H1 (cell line): ENCODE measurements around the gene TMPRSS12. TPM values are rescaled to one million over a fixed set of nuclear protein-coding genes. Genes with fewer than 3 reads are reported as not detected.

Experiments
- BACH1 ChIP-seq: IDR thresholded peaks from 2 replicates; pipeline ENCODE4 v1.6.1; 2012; ENCODE audit warnings: low read length, improper control_type of control experiment
- CHD2 ChIP-seq: IDR thresholded peaks from 2 replicates; pipeline ENCODE4 v1.6.1; 2012; ENCODE audit warnings: low read length, improper control_type of control experiment
- polyA plus RNA-seq, 7 experiments: library from polyadenylated mRNA; depleted of rRNA in 3 of 7; stranded (reverse) in 5 of 7; unstranded in 2 of 7; fragments of >200 nt in 5 of 7; fragments of 200-250 nt in 2 of 7; gene quantifications; 1 replicate in 5 of 7; 2 replicates in 1 of 7; 4 replicates in 1 of 7; pipeline versions ENCODE4 v1.2.1 to v1.2.3, GENCODE V29; 2011 to 2013; ENCODE audit warnings: missing spikeins in 2 of 7, mixed read lengths in 2 of 7
- total RNA-seq: library from RNA; stranded (reverse); fragmentation: NEBNext Ultra II Directional; extraction: Animal tissue kit (Norgen Biotek cat#: 25700); gene quantifications from 2 replicates; pipeline ENCODE4 v1.2.1, GENCODE V29; 2021
- TF ChIP-seq, protein P1 (sequence below): fragments of 300-600 bp; sonication (generic); IDR thresholded peaks from 2 replicates; pipeline ENCODE4 v1.7.1; 2012; ENCODE audit warnings: low read length, moderate library complexity, mild to moderate bottlenecking, inconsistent platforms; ENCODE audit not compliant: insufficient replicate concordance
- TF ChIP-seq, protein P2 (sequence below): IDR thresholded peaks from 2 replicates; pipeline ENCODE4 v1.6.1; 2012; ENCODE audit warnings: inconsistent platforms
- TF ChIP-seq, protein P3 (sequence below): IDR thresholded peaks from 2 replicates; pipeline ENCODE4 v1.6.1; 2012; ENCODE audit warnings: inconsistent platforms
- TF ChIP-seq, protein P4 (sequence below), 3 experiments: IDR thresholded peaks; 1 replicate in 2 of 3; 2 replicates in 1 of 3; pipeline versions ENCODE4 v1.5.1 to v1.6.1; 2011; ENCODE audit warnings: low read length in 3 of 3, mild to moderate bottlenecking in 3 of 3, inconsistent platforms in 2 of 3, low read depth in 1 of 3, moderate library complexity in 1 of 3; ENCODE audit not compliant: insufficient read depth in 1 of 3; ENCODE audit errors: control extremely low read depth in 1 of 3

TMPRSS12 gene
- total and polyA plus RNA-seq, 2 of the 8 experiments (the other 6 are each of a cell fraction or from before 2014, with no cell fraction given) = not detected

DNA sequence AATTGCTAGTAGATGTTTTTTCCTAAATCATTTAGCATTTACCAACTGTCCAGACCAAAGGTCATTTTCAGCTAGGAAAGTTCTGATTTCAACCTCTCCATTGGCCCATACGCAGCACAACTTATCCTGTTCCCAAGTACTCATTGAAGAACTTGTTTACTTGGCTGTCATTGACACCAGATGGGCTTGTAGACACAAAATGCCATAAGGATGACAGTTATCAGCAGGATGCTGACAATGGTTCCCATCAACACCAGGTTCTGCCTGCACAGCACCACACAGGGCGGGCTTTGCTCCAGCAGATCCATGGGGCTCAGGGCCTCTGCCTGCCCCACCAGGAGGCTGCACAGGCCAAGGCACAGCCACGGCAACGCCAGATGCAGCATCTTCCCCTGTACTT, 36.5 kb upstream of the TMPRSS12 start (continued):
- TF ChIP-seq, protein P1, sequence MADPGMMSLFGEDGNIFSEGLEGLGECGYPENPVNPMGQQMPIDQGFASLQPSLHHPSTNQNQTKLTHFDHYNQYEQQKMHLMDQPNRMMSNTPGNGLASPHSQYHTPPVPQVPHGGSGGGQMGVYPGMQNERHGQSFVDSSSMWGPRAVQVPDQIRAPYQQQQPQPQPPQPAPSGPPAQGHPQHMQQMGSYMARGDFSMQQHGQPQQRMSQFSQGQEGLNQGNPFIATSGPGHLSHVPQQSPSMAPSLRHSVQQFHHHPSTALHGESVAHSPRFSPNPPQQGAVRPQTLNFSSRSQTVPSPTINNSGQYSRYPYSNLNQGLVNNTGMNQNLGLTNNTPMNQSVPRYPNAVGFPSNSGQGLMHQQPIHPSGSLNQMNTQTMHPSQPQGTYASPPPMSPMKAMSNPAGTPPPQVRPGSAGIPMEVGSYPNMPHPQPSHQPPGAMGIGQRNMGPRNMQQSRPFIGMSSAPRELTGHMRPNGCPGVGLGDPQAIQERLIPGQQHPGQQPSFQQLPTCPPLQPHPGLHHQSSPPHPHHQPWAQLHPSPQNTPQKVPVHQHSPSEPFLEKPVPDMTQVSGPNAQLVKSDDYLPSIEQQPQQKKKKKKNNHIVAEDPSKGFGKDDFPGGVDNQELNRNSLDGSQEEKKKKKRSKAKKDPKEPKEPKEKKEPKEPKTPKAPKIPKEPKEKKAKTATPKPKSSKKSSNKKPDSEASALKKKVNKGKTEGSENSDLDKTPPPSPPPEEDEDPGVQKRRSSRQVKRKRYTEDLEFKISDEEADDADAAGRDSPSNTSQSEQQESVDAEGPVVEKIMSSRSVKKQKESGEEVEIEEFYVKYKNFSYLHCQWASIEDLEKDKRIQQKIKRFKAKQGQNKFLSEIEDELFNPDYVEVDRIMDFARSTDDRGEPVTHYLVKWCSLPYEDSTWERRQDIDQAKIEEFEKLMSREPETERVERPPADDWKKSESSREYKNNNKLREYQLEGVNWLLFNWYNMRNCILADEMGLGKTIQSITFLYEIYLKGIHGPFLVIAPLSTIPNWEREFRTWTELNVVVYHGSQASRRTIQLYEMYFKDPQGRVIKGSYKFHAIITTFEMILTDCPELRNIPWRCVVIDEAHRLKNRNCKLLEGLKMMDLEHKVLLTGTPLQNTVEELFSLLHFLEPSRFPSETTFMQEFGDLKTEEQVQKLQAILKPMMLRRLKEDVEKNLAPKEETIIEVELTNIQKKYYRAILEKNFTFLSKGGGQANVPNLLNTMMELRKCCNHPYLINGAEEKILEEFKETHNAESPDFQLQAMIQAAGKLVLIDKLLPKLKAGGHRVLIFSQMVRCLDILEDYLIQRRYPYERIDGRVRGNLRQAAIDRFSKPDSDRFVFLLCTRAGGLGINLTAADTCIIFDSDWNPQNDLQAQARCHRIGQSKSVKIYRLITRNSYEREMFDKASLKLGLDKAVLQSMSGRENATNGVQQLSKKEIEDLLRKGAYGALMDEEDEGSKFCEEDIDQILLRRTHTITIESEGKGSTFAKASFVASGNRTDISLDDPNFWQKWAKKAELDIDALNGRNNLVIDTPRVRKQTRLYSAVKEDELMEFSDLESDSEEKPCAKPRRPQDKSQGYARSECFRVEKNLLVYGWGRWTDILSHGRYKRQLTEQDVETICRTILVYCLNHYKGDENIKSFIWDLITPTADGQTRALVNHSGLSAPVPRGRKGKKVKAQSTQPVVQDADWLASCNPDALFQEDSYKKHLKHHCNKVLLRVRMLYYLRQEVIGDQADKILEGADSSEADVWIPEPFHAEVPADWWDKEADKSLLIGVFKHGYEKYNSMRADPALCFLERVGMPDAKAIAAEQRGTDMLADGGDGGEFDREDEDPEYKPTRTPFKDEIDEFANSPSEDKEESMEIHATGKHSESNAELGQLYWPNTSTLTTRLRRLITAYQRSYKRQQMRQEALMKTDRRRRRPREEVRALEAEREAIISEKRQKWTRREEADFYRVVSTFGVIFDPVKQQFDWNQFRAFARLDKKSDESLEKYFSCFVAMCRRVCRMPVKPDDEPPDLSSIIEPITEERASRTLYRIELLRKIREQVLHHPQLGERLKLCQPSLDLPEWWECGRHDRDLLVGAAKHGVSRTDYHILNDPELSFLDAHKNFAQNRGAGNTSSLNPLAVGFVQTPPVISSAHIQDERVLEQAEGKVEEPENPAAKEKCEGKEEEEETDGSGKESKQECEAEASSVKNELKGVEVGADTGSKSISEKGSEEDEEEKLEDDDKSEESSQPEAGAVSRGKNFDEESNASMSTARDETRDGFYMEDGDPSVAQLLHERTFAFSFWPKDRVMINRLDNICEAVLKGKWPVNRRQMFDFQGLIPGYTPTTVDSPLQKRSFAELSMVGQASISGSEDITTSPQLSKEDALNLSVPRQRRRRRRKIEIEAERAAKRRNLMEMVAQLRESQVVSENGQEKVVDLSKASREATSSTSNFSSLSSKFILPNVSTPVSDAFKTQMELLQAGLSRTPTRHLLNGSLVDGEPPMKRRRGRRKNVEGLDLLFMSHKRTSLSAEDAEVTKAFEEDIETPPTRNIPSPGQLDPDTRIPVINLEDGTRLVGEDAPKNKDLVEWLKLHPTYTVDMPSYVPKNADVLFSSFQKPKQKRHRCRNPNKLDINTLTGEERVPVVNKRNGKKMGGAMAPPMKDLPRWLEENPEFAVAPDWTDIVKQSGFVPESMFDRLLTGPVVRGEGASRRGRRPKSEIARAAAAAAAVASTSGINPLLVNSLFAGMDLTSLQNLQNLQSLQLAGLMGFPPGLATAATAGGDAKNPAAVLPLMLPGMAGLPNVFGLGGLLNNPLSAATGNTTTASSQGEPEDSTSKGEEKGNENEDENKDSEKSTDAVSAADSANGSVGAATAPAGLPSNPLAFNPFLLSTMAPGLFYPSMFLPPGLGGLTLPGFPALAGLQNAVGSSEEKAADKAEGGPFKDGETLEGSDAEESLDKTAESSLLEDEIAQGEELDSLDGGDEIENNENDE = no peak
- TF ChIP-seq, protein P2, sequence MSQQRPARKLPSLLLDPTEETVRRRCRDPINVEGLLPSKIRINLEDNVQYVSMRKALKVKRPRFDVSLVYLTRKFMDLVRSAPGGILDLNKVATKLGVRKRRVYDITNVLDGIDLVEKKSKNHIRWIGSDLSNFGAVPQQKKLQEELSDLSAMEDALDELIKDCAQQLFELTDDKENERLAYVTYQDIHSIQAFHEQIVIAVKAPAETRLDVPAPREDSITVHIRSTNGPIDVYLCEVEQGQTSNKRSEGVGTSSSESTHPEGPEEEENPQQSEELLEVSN = no peak
- TF ChIP-seq, protein P3, sequence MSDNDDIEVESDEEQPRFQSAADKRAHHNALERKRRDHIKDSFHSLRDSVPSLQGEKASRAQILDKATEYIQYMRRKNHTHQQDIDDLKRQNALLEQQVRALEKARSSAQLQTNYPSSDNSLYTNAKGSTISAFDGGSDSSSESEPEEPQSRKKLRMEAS = no peak
- TF ChIP-seq, protein P4, sequence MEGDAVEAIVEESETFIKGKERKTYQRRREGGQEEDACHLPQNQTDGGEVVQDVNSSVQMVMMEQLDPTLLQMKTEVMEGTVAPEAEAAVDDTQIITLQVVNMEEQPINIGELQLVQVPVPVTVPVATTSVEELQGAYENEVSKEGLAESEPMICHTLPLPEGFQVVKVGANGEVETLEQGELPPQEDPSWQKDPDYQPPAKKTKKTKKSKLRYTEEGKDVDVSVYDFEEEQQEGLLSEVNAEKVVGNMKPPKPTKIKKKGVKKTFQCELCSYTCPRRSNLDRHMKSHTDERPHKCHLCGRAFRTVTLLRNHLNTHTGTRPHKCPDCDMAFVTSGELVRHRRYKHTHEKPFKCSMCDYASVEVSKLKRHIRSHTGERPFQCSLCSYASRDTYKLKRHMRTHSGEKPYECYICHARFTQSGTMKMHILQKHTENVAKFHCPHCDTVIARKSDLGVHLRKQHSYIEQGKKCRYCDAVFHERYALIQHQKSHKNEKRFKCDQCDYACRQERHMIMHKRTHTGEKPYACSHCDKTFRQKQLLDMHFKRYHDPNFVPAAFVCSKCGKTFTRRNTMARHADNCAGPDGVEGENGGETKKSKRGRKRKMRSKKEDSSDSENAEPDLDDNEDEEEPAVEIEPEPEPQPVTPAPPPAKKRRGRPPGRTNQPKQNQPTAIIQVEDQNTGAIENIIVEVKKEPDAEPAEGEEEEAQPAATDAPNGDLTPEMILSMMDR (IDR thresholded peaks at IDR 0.05; ENCODE audit: control extremely low read depth in 1 of 3, insufficient read depth in 1 of 3, low read depth in 1 of 3, low read length in 3 of 3) = no peak
- TF ChIP-seq BACH1 (no peak), CHD2 (no peak)
